ENCODE measurements around the gene GMPR.
"Not testable (repeated sequence)": the region's sequence is repeated elsewhere in the genome, so short reads cannot be mapped to it uniquely, and the experiment has no call there.

GMPR gene

DNA sequence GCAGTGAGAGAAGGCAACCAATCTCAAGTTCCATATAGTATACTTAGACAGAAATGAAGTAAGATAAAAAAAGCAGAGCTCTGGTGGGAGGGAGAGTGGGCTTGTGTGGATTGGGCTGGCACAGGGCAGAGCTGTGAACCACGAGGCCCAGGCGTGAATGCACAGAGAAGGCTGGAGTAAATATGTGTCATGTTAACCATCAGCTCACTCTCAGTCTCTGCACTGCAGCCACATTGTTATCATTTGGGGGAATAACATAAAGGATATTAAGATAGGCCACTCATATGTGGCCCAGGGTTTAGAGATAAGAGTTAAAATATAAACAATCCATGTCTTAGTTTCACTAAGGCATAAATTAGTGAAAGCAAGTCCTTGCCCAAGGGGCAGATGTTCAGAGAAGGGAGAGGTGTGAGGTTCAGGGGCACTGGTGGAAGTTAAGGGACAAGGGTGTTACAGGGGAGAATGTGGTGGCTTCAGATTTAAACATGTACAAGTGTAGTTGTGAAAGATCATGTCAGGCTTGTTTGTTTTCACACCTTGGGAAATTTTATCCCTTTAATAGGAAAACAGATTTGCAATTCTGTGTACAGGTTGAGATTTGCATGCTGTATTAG, 14.4 kb downstream of the GMPR start:
- H3K27ac ChIP-seq, result no peak overlapping the region
- TF ChIP-seq, protein P1, sequence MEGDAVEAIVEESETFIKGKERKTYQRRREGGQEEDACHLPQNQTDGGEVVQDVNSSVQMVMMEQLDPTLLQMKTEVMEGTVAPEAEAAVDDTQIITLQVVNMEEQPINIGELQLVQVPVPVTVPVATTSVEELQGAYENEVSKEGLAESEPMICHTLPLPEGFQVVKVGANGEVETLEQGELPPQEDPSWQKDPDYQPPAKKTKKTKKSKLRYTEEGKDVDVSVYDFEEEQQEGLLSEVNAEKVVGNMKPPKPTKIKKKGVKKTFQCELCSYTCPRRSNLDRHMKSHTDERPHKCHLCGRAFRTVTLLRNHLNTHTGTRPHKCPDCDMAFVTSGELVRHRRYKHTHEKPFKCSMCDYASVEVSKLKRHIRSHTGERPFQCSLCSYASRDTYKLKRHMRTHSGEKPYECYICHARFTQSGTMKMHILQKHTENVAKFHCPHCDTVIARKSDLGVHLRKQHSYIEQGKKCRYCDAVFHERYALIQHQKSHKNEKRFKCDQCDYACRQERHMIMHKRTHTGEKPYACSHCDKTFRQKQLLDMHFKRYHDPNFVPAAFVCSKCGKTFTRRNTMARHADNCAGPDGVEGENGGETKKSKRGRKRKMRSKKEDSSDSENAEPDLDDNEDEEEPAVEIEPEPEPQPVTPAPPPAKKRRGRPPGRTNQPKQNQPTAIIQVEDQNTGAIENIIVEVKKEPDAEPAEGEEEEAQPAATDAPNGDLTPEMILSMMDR (conservative IDR thresholded peaks at IDR 0.05; ENCODE audit: low read depth), result no peak
- DNase-seq (ENCODE audit: low spot score), result no peak
- POLR2A ChIA-PET (ENCODE audit: low non-redundant PET), result no interaction called here
- CTCF ChIA-PET, result no interaction called here

DNA sequence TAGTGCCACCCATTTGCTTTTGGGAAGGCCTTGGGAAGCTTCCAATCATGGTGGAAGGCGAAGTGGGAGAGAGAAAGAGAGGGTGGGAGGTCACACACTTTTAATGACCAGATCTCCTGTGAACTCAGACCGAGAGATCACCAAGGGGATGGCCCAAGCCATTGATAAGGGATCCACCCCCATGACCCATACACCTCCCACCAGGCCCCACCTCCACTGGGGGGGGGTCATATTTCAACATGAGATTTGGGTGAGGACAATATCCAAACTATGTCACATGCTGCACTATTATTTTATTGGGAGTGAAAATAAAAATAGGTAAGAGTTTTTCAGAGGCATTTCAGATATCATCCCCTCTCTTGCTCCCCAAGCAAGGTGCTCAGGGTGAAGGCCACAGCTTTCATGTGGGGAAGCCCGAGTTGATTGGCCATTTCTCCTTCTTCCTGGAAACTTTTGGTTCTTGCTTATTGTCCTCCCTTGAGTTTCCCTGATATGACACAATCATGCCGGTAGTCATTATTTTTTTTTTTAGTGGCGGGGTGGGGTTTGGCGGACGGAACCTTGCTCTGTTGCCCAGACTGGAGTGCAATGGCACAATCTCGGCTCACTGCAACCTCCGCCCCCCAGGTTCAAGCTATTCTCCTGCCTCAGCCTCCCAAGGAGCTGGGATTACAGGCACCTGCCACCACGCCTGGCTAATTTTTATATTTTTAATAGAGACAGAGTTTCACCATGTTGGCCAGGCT, 15.2 kb downstream of the GMPR start:
- no peak for DNase-seq (ENCODE audit: low spot score)
- no peak overlapping the region for H3K27ac ChIP-seq
- CTCF ChIA-PET, result no interaction called here
- TF ChIP-seq, protein P1 (conservative IDR thresholded peaks at IDR 0.05; ENCODE audit: low read depth), result no peak
- POLR2A ChIA-PET (ENCODE audit: low non-redundant PET), result no interaction called here

DNA sequence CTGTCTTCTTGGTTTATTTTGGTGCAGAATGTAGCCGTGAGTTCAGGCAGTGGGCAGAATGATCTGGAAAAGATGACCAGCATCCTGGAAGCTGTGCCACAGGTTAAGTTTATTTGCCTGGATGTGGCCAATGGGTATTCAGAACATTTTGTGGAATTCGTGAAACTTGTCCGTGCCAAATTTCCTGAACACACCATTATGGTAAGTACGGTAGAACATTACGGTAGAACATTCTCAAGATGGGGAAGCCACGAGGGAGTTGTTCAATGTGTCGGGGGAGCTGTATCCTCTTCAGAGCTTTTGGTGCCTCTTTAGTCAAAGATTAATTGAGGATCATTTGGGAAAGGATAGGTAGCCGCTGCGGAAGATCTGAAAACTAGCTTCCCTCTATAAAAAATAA, 16.1 kb downstream of the GMPR start:
- H3K27ac ChIP-seq, result no peak overlapping the region
- POLR2A ChIA-PET (ENCODE audit: low non-redundant PET), result no interaction called here
- CTCF ChIA-PET, result interaction anchor here (0.6 kb wide), 3 partner anchors 118 to 829 kb away, joined by 3 to 12 read pairs (median 3); no protein-coding TSS in a partner anchor

DNA sequence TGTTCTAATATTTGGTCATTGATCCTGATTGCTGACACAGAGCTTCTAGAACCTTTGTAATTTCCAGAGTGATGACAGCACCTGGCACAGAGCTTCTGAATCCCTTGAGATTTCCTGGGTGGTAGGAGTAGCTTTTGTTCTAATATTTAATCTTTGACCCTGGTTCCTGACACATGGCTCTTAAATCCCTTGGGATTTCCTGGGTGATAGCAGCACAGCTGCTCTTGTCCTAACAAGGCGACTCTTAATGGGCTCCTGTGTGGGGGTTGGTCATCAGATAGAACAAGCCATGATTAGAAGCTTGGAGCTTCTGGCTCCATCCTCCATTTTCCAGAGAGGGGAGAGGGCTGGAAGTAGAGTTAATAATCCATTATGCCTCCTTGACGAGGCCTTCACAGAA, 18.4 kb downstream of the GMPR start:
- no peak overlapping the region for H3K27ac ChIP-seq
- POLR2A ChIA-PET (ENCODE audit: low non-redundant PET), result interaction anchor here (0.6 kb wide), 1 partner anchor 11 kb away, joined by 8 read pairs; no protein-coding TSS in a partner anchor
- DNase-seq (ENCODE audit: low spot score), result no peak
- CTCF ChIA-PET, result no interaction called here
- TF ChIP-seq, protein P1 (conservative IDR thresholded peaks at IDR 0.05; ENCODE audit: low read depth), result no peak

More for the DNA sequence above, 16.1 kb downstream of the GMPR start:
- no peak for DNase-seq (ENCODE audit: low spot score)
- TF ChIP-seq, protein P1 (conservative IDR thresholded peaks at IDR 0.05; ENCODE audit: low read depth), result no peak

DNA sequence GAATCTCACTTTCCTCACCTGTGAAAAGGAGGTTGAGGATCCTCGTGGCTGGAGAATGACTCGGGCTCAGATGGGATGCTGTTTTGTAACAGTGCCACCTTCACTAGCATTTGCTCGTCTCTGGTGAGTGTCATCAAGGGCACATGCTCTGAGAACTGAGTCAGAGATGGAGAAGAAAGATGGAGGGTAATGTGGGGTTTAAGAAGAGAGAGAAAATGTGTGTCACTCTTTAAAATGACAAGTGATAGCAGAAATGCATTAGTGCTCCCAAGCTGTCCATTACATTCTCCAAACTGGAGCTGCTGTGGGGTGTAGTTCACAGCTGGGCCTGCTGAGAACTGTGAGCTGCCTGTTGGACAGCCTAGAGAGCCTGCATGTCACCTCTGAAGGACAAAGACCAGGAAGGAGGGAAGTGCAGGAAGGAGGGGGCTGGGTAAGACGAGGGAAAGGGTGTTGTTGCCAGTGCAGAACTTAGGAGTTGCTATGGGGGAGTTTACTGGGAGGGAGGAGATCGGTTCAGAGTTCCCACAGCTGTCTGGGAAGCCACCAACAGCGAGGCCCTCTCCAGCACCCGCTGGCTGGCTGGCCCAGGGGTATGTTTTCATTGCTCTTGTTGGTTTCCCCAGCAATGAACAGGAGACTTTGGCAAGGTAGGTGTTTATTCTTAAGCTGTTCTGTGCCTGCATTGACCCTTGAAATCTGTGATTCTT, 19.8 kb downstream of the GMPR start:
- POLR2A ChIA-PET (ENCODE audit: low non-redundant PET), result no interaction called here
- CTCF ChIA-PET, result interaction anchor here (0.6 kb wide), 1 partner anchor 1255 kb away, joined by 3 read pairs; no protein-coding TSS in a partner anchor
- no peak for DNase-seq (ENCODE audit: low spot score)
- H3K27ac ChIP-seq, result no peak overlapping the region
- TF ChIP-seq, protein P1 (conservative IDR thresholded peaks at IDR 0.05; ENCODE audit: low read depth), result no peak

DNA sequence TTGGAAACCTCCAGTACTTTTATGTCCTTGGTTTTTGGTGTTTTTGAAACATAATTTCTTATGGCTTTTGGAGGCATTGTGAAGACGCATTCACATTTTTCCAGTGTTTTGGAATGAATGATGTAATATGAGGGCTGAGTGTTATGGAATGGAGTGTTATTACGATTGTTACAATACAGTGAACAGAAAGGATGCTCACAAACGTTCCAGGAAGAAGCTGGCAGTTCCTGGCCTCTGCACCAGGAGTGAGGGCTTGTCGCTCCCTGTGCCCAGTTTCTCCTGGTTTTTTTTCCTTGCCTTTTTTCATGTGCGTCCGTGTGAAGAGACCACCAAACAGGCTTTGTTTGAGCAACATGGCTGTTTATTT, 20.3 kb downstream of the GMPR start:
- no peak for DNase-seq (ENCODE audit: low spot score)
- ChIA-PET CTCF (interaction anchor here (0.6 kb wide), 1 partner anchor 1254 kb away, joined by 3 read pairs; no protein-coding TSS in a partner anchor), POLR2A (ENCODE audit: low non-redundant PET) (no interaction called here)
- TF ChIP-seq, protein P1 (conservative IDR thresholded peaks at IDR 0.05; ENCODE audit: low read depth), result no peak
- no peak overlapping the region for H3K27ac ChIP-seq

DNA sequence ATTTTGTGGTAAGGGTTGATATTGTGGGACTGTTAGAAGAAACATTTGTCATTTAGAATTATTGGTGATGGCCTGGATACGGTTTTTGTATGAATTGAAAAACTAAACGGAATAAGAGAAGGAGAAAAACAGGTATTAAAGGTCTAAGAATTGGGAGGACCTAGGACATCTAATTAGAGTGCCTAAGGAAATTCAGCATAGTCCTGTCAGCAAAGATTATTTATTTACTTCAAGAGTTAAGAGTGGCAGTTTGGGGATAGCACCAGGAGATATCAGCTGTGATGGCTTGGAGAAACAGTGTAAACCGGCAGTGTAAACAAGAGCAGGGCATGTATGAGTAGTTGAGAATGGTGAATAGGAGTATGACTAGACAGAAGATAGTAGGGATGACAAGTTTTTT, 21.2 kb downstream of the GMPR start:
- DNase-seq (ENCODE audit: low spot score); H3K27ac ChIP-seq; CTCF ChIA-PET; POLR2A ChIA-PET (ENCODE audit: low non-redundant PET): not testable (repeated sequence)

DNA sequence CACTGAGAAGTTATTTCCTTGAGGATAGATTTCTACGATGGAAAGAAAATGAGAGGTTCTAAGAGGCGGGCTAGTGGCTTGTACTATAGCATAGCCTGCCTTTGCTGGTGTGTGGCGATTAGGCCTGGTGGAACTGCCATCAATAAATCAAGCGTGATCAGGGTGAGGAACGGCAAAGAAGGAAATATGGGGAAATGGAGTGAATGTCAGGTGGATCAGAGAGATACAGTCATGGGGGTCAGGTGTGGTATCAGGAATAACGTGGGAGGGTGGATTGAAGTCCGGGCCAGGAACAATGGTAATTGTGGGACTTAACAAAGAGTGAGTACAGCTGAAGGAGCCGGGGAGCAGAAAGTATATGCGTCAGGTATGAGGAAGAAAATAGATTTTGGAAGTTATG, 22.2 kb downstream of the GMPR start:
- POLR2A ChIA-PET (ENCODE audit: low non-redundant PET); H3K27ac ChIP-seq; DNase-seq (ENCODE audit: low spot score); CTCF ChIA-PET: not testable (repeated sequence)

DNA sequence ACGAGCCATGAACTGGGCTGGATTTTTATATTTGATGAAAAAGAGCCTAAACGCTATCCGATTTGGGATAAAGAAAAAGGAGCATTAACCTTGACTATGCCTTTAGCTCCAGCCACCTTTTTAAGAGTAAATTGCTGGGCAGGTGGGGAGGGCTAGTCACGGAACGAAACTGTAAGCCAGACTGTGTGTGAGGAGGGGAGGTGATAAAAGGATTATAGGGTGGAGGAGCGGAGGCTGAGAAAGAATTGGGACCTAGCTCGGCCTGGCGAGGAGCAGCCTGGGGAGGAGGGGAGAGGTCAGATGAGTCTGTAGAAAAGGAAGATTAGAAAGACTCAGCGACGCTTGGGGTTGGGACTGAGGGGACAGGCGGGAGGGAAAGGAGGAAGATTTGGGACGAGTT, 24.4 kb downstream of the GMPR start:
- DNase-seq (ENCODE audit: low spot score); H3K27ac ChIP-seq; POLR2A ChIA-PET (ENCODE audit: low non-redundant PET): not testable (repeated sequence)
- CTCF ChIA-PET, result interaction anchor here (0.7 kb wide), 1 partner anchor 24 kb away, joined by 5 read pairs; no protein-coding TSS in a partner anchor

Data from RWPE1 (cell line).